Activated naive CD8-positive, alpha-beta T cell treated with anti-CD3 and anti-CD28 coated beads for 36 hours (primary cell): ENCODE data around the gene ULBP1. TPM values are rescaled to one million over a fixed set of nuclear protein-coding genes. Genes with fewer than 3 reads are reported as not detected.
"Not testable (repeated sequence)": the region's sequence is repeated elsewhere in the genome, so short reads cannot be mapped to it uniquely, and the experiment has no call there.

Source experiments
- DNase-seq: peaks from one replicate; pipeline ENCODE4 v3.0.0; 2021
- H3K27ac Mint-ChIP-seq: one replicate; pipeline ENCODE4 v1.8.0; 2022; ENCODE audit warnings: mild to moderate bottlenecking, moderate library complexity, mixed read lengths
- H3K27me3 Mint-ChIP-seq: one replicate; pipeline ENCODE4 v1.8.0; 2022; ENCODE audit warnings: mild to moderate bottlenecking, mixed read lengths
- H3K36me3 Mint-ChIP-seq: one replicate; pipeline ENCODE4 v1.8.0; 2021; ENCODE audit warnings: mild to moderate bottlenecking, mixed read lengths
- H3K4me1 Mint-ChIP-seq: one replicate; pipeline ENCODE4 v1.8.0; 2021; ENCODE audit warnings: mixed read lengths
- H3K4me3 Mint-ChIP-seq: one replicate; pipeline ENCODE4 v1.8.0; 2022; ENCODE audit warnings: mild to moderate bottlenecking, moderate library complexity, mixed read lengths
- H3K9me3 Mint-ChIP-seq: one replicate; pipeline ENCODE4 v1.8.0; 2022; ENCODE audit warnings: mixed read lengths
- total RNA-seq, 2 experiments: library from RNA; stranded (reverse); gene quantifications; one replicate each; pipeline ENCODE4 v1.2.3, GENCODE V29; 2021

ULBP1 gene
- total RNA-seq, 2 experiments from 2014 or later, result 2.8 to 2.9 TPM

GRCh38 chr6:149990661-149991471 lies 27.1 kb downstream of the ULBP1 start:
- peak overlapping the region; percentile 65 for H3K4me3 Mint-ChIP-seq
- peaks cover 10% of the 10 kb centered on the region for H3K9me3 Mint-ChIP-seq
- H3K27me3 Mint-ChIP-seq, result peaks cover 97% of the 10 kb centered on the region
- H3K27ac Mint-ChIP-seq, result no peak overlapping the region
- peaks cover 9% of the 10 kb centered on the region for H3K36me3 Mint-ChIP-seq
- peak; percentile 39 for DNase-seq
- peaks cover 24% of the 10 kb centered on the region for H3K4me1 Mint-ChIP-seq

DNA sequence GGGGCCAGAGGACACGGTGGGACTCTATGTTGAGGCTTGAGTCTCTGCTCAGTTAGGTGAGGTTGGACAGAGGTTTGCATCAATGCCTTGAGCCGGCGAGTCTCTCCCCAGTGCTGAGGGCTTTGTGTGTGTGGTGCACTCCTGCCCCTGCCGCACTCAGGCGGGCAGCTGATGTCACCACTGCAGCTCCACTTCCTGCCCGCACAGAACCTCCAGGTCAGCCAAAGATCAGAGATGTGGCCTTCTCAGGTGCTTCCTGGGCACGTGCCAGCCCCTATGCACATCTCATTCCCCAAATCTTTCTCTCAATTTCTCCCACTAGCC lies 27.7 kb downstream of the ULBP1 start:
- H3K4me1 Mint-ChIP-seq, result peaks cover 24% of the 10 kb centered on the region
- not testable (repeated sequence) for H3K9me3 Mint-ChIP-seq, H3K27ac Mint-ChIP-seq, H3K36me3 Mint-ChIP-seq, DNase-seq
- peak overlapping the region; percentile 65 for H3K4me3 Mint-ChIP-seq
- peaks cover 97% of the 10 kb centered on the region for H3K27me3 Mint-ChIP-seq

DNA sequence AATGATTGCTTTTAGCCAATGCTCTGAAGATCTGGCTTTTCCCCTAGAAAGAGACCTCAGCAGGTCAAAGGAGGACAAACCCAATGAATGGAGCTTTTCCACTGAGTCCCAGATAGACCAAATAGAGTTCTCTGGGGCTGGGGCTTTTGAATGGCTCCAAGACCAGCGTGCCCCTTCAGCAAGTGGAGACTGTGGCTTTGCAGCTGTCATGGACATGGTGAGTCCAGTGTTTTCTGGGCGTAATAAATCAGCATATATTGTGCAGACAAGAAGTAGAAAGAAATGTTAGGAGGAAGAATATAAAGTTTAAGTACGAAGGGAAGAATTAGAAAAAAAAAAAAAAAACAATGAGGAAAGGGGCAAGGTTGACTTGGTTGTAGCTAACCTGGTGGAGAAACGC lies 28.1 kb downstream of the ULBP1 start:
- H3K4me3 Mint-ChIP-seq, result no peak overlapping the region
- DNase-seq, result no peak

DNA sequence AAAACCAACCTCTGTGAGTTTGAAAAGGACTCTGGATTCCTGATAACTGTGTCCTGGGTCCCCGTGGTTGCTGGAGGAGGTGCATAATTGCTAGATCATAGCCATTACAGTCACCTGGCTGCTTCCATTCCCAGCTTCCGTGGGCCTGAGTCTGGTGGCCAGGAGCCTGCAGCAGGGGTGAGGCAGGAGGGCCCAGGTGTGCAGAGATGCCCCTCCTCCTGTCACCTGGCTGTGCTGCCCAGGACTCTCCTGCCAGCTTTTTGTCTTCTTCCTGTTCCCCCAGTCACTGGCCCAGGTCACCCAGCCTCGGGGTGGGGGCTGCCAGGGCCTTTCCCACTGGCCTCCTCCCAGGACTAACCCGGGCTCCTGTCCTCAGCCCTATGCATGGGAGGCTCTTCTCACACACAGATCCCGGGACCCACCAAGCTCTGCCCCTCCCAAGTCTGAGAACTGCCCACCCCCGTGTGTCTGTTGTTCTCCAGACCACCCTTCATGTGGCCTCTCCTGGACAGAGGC lies 31.6 kb downstream of the ULBP1 start:
- H3K27me3 Mint-ChIP-seq, result peaks cover 87% of the 10 kb centered on the region
- no peaks in the 10 kb centered on the region for H3K9me3 Mint-ChIP-seq
- H3K4me3 Mint-ChIP-seq, result no peak overlapping the region
- H3K4me1 Mint-ChIP-seq, result peaks cover 17% of the 10 kb centered on the region
- H3K27ac Mint-ChIP-seq, result no peak overlapping the region
- no peaks in the 10 kb centered on the region for H3K36me3 Mint-ChIP-seq
- DNase-seq, result no peak

More for the DNA sequence above, 28.1 kb downstream of the ULBP1 start:
- Mint-ChIP-seq H3K36me3 (peaks cover 9% of the 10 kb centered on the region), H3K27ac (no peak overlapping the region), H3K4me1 (peaks cover 24% of the 10 kb centered on the region), H3K9me3 (peaks cover 10% of the 10 kb centered on the region), H3K27me3 (peaks cover 97% of the 10 kb centered on the region)

- Mint-ChIP-seq H3K4me3 (no peak overlapping the region), H3K27ac (no peak overlapping the region), H3K36me3 (no peaks in the 10 kb centered on the region), H3K4me1 (peaks cover 20% of the 10 kb centered on the region), H3K9me3 (no peaks in the 10 kb centered on the region), H3K27me3 (peaks cover 82% of the 10 kb centered on the region)
- DNase-seq, result no peak
Observed at GRCh38 chr6:149995971-149996370, 32.2 kb downstream of the ULBP1 start.

GRCh38 chr6:149999636-150000035 lies 35.9 kb downstream of the ULBP1 start:
- peaks cover 59% of the 10 kb centered on the region for H3K27me3 Mint-ChIP-seq
- H3K36me3 Mint-ChIP-seq, result peaks cover 5% of the 10 kb centered on the region
- no peak overlapping the region for H3K27ac Mint-ChIP-seq
- H3K9me3 Mint-ChIP-seq, result peaks cover 3% of the 10 kb centered on the region
- no peak for DNase-seq
- no peak overlapping the region for H3K4me3 Mint-ChIP-seq
- peaks cover 39% of the 10 kb centered on the region for H3K4me1 Mint-ChIP-seq

GRCh38 chr6:150001295-150002008 lies 37.7 kb downstream of the ULBP1 start:
- peak; percentile 46 for DNase-seq
- Mint-ChIP-seq H3K27ac (peak overlapping the region; percentile 0), H3K4me3 (no peak overlapping the region), H3K27me3 (peaks cover 50% of the 10 kb centered on the region), H3K9me3 (peaks cover 3% of the 10 kb centered on the region), H3K4me1 (peaks cover 51% of the 10 kb centered on the region), H3K36me3 (peaks cover 5% of the 10 kb centered on the region)

GRCh38 chr6:150002710-150003109 lies 39.0 kb downstream of the ULBP1 start:
- H3K9me3 Mint-ChIP-seq, result peaks cover 3% of the 10 kb centered on the region
- no peak overlapping the region for H3K27ac Mint-ChIP-seq
- H3K4me3 Mint-ChIP-seq, result no peak overlapping the region
- peaks cover 5% of the 10 kb centered on the region for H3K36me3 Mint-ChIP-seq
- no peak for DNase-seq
- peaks cover 60% of the 10 kb centered on the region for H3K4me1 Mint-ChIP-seq
- peaks cover 44% of the 10 kb centered on the region for H3K27me3 Mint-ChIP-seq

- H3K27ac Mint-ChIP-seq, H3K9me3 Mint-ChIP-seq, H3K4me3 Mint-ChIP-seq, H3K36me3 Mint-ChIP-seq, DNase-seq: not testable (repeated sequence)
- peaks cover 63% of the 10 kb centered on the region for H3K4me1 Mint-ChIP-seq
- peaks cover 45% of the 10 kb centered on the region for H3K27me3 Mint-ChIP-seq
Observed at GRCh38 chr6:150003599-150003998, 39.9 kb downstream of the ULBP1 start.

GRCh38 chr6:150004101-150004782 lies 40.5 kb downstream of the ULBP1 start:
- peaks cover 3% of the 10 kb centered on the region for H3K9me3 Mint-ChIP-seq
- H3K36me3 Mint-ChIP-seq, result peaks cover 5% of the 10 kb centered on the region
- peaks cover 63% of the 10 kb centered on the region for H3K4me1 Mint-ChIP-seq
- DNase-seq, result peak; percentile 58
- H3K27me3 Mint-ChIP-seq, result peaks cover 46% of the 10 kb centered on the region
- H3K4me3 Mint-ChIP-seq, result peak overlapping the region; percentile 83
- H3K27ac Mint-ChIP-seq, result peak overlapping the region; percentile 59

GRCh38 chr6:150004783-150005717 lies 41.3 kb downstream of the ULBP1 start:
- H3K27ac Mint-ChIP-seq, result peak overlapping the region; percentile 84
- DNase-seq, result peak; percentile 92
- peaks cover 5% of the 10 kb centered on the region for H3K36me3 Mint-ChIP-seq
- H3K9me3 Mint-ChIP-seq, result peaks cover 3% of the 10 kb centered on the region
- H3K27me3 Mint-ChIP-seq, result peaks cover 47% of the 10 kb centered on the region
- peaks cover 59% of the 10 kb centered on the region for H3K4me1 Mint-ChIP-seq
- peak overlapping the region; percentile 83 for H3K4me3 Mint-ChIP-seq

- Mint-ChIP-seq H3K9me3 (peaks cover 3% of the 10 kb centered on the region), H3K27ac (no peak overlapping the region), H3K27me3 (peaks cover 56% of the 10 kb centered on the region), H3K4me3 (peak overlapping the region; percentile 83), H3K4me1 (peaks cover 50% of the 10 kb centered on the region), H3K36me3 (peaks cover 5% of the 10 kb centered on the region)
- DNase-seq, result no peak
Observed at GRCh38 chr6:150005761-150006651, 42.3 kb downstream of the ULBP1 start.

- Mint-ChIP-seq H3K4me3 (no peak overlapping the region), H3K9me3 (peaks cover 3% of the 10 kb centered on the region), H3K27ac (no peak overlapping the region), H3K27me3 (peaks cover 66% of the 10 kb centered on the region), H3K36me3 (peaks cover 3% of the 10 kb centered on the region), H3K4me1 (peaks cover 40% of the 10 kb centered on the region)
- peak; percentile 62 for DNase-seq
Observed at GRCh38 chr6:150006961-150007464, 43.3 kb downstream of the ULBP1 start.
